Measurements from ENCODE around the gene MAU2.

MAU2 gene

DNA sequence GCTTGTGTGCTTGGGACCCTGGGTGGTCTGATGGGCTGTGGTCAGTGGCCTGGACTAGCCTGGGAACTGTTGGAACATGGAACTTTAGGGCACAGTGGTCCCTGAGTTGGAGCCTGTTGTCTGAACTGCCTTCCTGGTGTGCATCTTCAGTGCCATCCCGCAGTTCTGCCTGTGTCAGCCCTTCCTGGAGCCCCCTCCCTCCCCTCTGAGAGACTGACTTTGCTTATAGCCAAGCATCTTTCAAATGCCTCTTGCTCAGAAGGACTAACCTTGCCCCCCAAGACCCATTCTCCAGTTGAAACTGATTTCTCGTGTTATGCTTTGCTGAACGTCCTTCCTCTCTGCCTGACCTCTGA, 14.3 kb downstream of the MAU2 start:
- CTCF ChIA-PET = no interaction called here
- peak overlapping the region; percentile 58 for H3K27ac ChIP-seq
- POLR2A ChIA-PET (ENCODE audit: low non-redundant PET) = no interaction called here
- TF ChIP-seq, protein P1, sequence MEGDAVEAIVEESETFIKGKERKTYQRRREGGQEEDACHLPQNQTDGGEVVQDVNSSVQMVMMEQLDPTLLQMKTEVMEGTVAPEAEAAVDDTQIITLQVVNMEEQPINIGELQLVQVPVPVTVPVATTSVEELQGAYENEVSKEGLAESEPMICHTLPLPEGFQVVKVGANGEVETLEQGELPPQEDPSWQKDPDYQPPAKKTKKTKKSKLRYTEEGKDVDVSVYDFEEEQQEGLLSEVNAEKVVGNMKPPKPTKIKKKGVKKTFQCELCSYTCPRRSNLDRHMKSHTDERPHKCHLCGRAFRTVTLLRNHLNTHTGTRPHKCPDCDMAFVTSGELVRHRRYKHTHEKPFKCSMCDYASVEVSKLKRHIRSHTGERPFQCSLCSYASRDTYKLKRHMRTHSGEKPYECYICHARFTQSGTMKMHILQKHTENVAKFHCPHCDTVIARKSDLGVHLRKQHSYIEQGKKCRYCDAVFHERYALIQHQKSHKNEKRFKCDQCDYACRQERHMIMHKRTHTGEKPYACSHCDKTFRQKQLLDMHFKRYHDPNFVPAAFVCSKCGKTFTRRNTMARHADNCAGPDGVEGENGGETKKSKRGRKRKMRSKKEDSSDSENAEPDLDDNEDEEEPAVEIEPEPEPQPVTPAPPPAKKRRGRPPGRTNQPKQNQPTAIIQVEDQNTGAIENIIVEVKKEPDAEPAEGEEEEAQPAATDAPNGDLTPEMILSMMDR (conservative IDR thresholded peaks at IDR 0.05; ENCODE audit: low read depth) = no peak
- DNase-seq (ENCODE audit: low spot score) = no peak

DNA sequence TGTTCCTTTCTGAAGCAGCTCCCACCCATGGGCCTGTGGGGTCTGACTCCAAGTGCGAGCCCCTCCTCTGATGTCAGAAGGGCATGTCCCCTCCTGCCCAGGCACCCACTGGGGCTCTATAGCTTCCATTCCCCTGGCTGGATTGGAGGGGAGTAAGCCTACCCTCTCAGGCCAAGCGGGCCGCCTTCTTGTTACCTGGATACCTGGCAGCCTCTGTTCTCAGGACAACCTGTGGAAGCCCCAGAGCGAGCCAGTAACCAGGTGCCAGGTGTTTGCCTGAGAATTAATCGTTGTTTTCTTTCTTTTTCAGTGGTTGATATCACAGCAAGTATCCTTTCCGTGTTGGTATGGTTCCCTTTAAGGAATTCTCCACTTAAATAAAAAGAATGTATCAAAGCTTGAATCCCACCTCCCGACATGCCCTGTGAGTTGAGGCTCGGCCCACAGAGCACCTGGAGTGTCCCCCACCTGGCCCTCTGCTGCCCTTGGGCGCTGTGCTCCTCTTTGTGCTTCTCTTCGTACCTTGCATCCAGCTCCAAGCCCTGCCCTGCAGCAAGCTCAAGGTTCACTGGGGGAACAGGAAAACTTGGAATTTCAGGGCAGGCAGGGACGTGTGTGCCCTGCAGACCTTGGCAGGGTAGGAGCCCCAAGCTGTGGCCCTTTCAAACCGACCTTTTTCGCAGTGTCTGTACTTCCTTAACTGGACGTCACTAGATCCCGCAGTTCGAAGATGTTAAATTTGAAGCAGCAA, 15.0 kb downstream of the MAU2 start:
- ChIA-PET CTCF (interaction anchor here (0.7 kb wide), 1 partner anchor 155 kb away, joined by 3 read pairs; no protein-coding TSS in a partner anchor), POLR2A (ENCODE audit: low non-redundant PET) (no interaction called here)
- DNase-seq (ENCODE audit: low spot score) = peak; percentile 62
- peak overlapping the region; percentile 58 for H3K27ac ChIP-seq
- TF ChIP-seq, protein P1 (conservative IDR thresholded peaks at IDR 0.05; ENCODE audit: low read depth) = no peak

- no peak for DNase-seq (ENCODE audit: low spot score)
- POLR2A ChIA-PET (ENCODE audit: low non-redundant PET) = no interaction called here
- CTCF ChIA-PET = no interaction called here
Measured at GRCh38 chr19:19336597-19336996, 16.0 kb downstream of the MAU2 start.

DNA sequence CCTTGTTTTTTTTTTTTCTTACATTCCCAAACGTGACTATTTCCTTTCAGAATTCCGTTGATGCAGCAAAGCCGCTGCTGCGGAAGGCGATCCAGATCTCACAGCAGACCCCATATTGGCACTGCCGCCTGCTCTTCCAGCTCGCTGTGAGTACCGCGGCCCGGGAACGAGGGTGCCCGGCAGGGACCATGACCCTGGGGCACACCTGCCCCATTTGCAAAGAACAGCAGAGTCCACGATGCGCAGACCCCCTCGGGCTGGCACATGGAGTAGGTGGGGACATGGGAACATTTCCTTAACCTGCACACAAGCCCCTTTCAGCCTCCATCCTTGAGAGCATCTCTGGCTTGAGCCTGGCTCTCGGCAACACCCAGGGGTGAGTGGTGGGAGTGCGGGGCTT, 16.5 kb downstream of the MAU2 start:
- TF ChIP-seq, protein P1 (conservative IDR thresholded peaks at IDR 0.05; ENCODE audit: low read depth) = no peak
- CTCF ChIA-PET = interaction anchor here (1.4 kb wide), 1 partner anchor 16 kb away, joined by 5 read pairs; no protein-coding TSS in a partner anchor
- peak overlapping the region; percentile 37 for H3K27ac ChIP-seq
- POLR2A ChIA-PET (ENCODE audit: low non-redundant PET) = no interaction called here
- no peak for DNase-seq (ENCODE audit: low spot score)

More at GRCh38 chr19:19336597-19336996, 16.0 kb downstream of the MAU2 start:
- H3K27ac ChIP-seq = peak overlapping the region; percentile 58
- TF ChIP-seq, protein P1 (conservative IDR thresholded peaks at IDR 0.05; ENCODE audit: low read depth) = no peak

GRCh38 chr19:19338082-19338481, 17.5 kb downstream of the MAU2 start:
- TF ChIP-seq, protein P1 (conservative IDR thresholded peaks at IDR 0.05; ENCODE audit: low read depth) = no peak
- CTCF ChIA-PET = interaction anchor here (0.5 to 1.4 kb wide), 3 partner anchors 17 to 381 kb away, joined by 3 to 5 read pairs (median 3); no protein-coding TSS in a partner anchor
- DNase-seq (ENCODE audit: low spot score) = no peak
- H3K27ac ChIP-seq = peak overlapping the region; percentile 37
- POLR2A ChIA-PET (ENCODE audit: low non-redundant PET) = no interaction called here

GRCh38 chr19:19341026-19341425, 20.4 kb downstream of the MAU2 start:
- POLR2A ChIA-PET (ENCODE audit: low non-redundant PET) = no interaction called here
- CTCF ChIA-PET = interaction anchor here (0.6 kb wide), 1 partner anchor 11 kb away, joined by 3 read pairs; no protein-coding TSS in a partner anchor

More at GRCh38 chr19:19341026-19341425, 20.4 kb downstream of the MAU2 start:
- DNase-seq (ENCODE audit: low spot score) = no peak
- TF ChIP-seq, protein P1 (conservative IDR thresholded peaks at IDR 0.05; ENCODE audit: low read depth) = no peak
- H3K27ac ChIP-seq = peak overlapping the region; percentile 10

All from RWPE1 (cell line).